ENCODE measurements around the gene TMEM150B.

- TF ChIP-seq EZH2 (IDR thresholded peaks at IDR 0.05; ENCODE audit: low read depth, unreplicated experiment) (no peak), CTCF (conservative IDR thresholded peaks at IDR 0.05; ENCODE audit: low read depth in 2 of 2) (no peak), REST (IDR thresholded peaks at IDR 0.05; ENCODE audit: unreplicated experiment) (no peak), POLR2AphosphoS5 (IDR thresholded peaks at IDR 0.05; ENCODE audit: low read depth) (no peak), JUNB (IDR thresholded peaks at IDR 0.05; ENCODE audit: unreplicated experiment) (no peak)
These were observed 13.3 kb downstream of the TMEM150B start for GRCh38 chr19:55311797-55312196.

All from GM23338 (cell line).